Measurements from ENCODE around the gene GRK5. TPM values are rescaled to one million over a fixed set of nuclear protein-coding genes. Genes with fewer than 3 reads are reported as not detected.

GRK5 gene
- total RNA-seq, 1 donor: 1.8 TPM

GRCh38 chr10:119347181-119347974 is 140.0 kb downstream of the GRK5 start:
- no peaks in the 10 kb centered on the region for H3K27me3 ChIP-seq (ENCODE audit: insufficient read depth, low read length)
- no peak overlapping the region for H2AFZ ChIP-seq (ENCODE audit: low read length)
- H3K4me3 ChIP-seq (ENCODE audit: insufficient read depth, low read length): no peak overlapping the region
- H3K36me3 ChIP-seq (ENCODE audit: insufficient read depth, low read length): no peaks in the 10 kb centered on the region
- no peak overlapping the region for H3K27ac ChIP-seq (ENCODE audit: low read depth, low read length)
- H3K4me2 ChIP-seq (ENCODE audit: insufficient read depth, low read length): no peak overlapping the region
- DNase-seq (ENCODE audit: insufficient read length, low spot score, missing footprints): no peak
- TF ChIP-seq CTCF (IDR thresholded peaks at IDR 0.05; ENCODE audit: extremely low read depth, low read depth, low read length): no peak
- H3K9me3 ChIP-seq (ENCODE audit: low read depth, low read length): no peaks in the 10 kb centered on the region
- no peaks in the 10 kb centered on the region for H3K79me2 ChIP-seq (ENCODE audit: insufficient read depth, low read length)
- no peaks in the 10 kb centered on the region for H4K20me1 ChIP-seq (ENCODE audit: insufficient read depth, low read length)
- no peaks in the 10 kb centered on the region for H3K4me1 ChIP-seq (ENCODE audit: insufficient read depth, low read length)

GRCh38 chr10:119348106-119348505 is 140.7 kb downstream of the GRK5 start:
- no peak for TF ChIP-seq CTCF (IDR thresholded peaks at IDR 0.05; ENCODE audit: extremely low read depth, low read depth, low read length)
- no peaks in the 10 kb centered on the region for H3K27me3 ChIP-seq (ENCODE audit: insufficient read depth, low read length)
- no peaks in the 10 kb centered on the region for H4K20me1 ChIP-seq (ENCODE audit: insufficient read depth, low read length)
- no peaks in the 10 kb centered on the region for H3K79me2 ChIP-seq (ENCODE audit: insufficient read depth, low read length)
- no peaks in the 10 kb centered on the region for H3K36me3 ChIP-seq (ENCODE audit: insufficient read depth, low read length)
- no peak overlapping the region for H2AFZ ChIP-seq (ENCODE audit: low read length)
- no peak overlapping the region for H3K27ac ChIP-seq (ENCODE audit: low read depth, low read length)
- H3K4me1 ChIP-seq (ENCODE audit: insufficient read depth, low read length): no peaks in the 10 kb centered on the region
- DNase-seq (ENCODE audit: insufficient read length, low spot score, missing footprints): no peak
- no peak overlapping the region for H3K4me3 ChIP-seq (ENCODE audit: insufficient read depth, low read length)
- H3K9me3 ChIP-seq (ENCODE audit: low read depth, low read length): no peaks in the 10 kb centered on the region
- no peak overlapping the region for H3K4me2 ChIP-seq (ENCODE audit: insufficient read depth, low read length)

- Histone ChIP-seq H2AFZ (ENCODE audit: low read length) (no peak overlapping the region), H3K4me2 (ENCODE audit: insufficient read depth, low read length) (no peak overlapping the region), H3K4me1 (ENCODE audit: insufficient read depth, low read length) (no peaks in the 10 kb centered on the region), H3K27me3 (ENCODE audit: insufficient read depth, low read length) (no peaks in the 10 kb centered on the region), H3K79me2 (ENCODE audit: insufficient read depth, low read length) (no peaks in the 10 kb centered on the region), H3K36me3 (ENCODE audit: insufficient read depth, low read length) (no peaks in the 10 kb centered on the region), H3K9me3 (ENCODE audit: low read depth, low read length) (no peaks in the 10 kb centered on the region), H3K4me3 (ENCODE audit: insufficient read depth, low read length) (no peak overlapping the region), H4K20me1 (ENCODE audit: insufficient read depth, low read length) (no peaks in the 10 kb centered on the region), H3K27ac (ENCODE audit: low read depth, low read length) (no peak overlapping the region)
- TF ChIP-seq CTCF (IDR thresholded peaks at IDR 0.05; ENCODE audit: extremely low read depth, low read depth, low read length): peak; percentile 6
- no peak for DNase-seq (ENCODE audit: insufficient read length, low spot score, missing footprints)
Observed at GRCh38 chr10:119348516-119349240, 141.3 kb downstream of the GRK5 start.

- Histone ChIP-seq H3K4me3 (ENCODE audit: insufficient read depth, low read length) (no peak overlapping the region), H3K36me3 (ENCODE audit: insufficient read depth, low read length) (no peaks in the 10 kb centered on the region), H3K4me1 (ENCODE audit: insufficient read depth, low read length) (no peaks in the 10 kb centered on the region), H3K9me3 (ENCODE audit: low read depth, low read length) (no peaks in the 10 kb centered on the region), H3K79me2 (ENCODE audit: insufficient read depth, low read length) (no peaks in the 10 kb centered on the region), H3K27me3 (ENCODE audit: insufficient read depth, low read length) (no peaks in the 10 kb centered on the region), H4K20me1 (ENCODE audit: insufficient read depth, low read length) (no peaks in the 10 kb centered on the region), H2AFZ (ENCODE audit: low read length) (no peak overlapping the region), H3K27ac (ENCODE audit: low read depth, low read length) (no peak overlapping the region), H3K4me2 (ENCODE audit: insufficient read depth, low read length) (no peak overlapping the region)
- TF ChIP-seq CTCF (IDR thresholded peaks at IDR 0.05; ENCODE audit: extremely low read depth, low read depth, low read length): no peak
- DNase-seq (ENCODE audit: insufficient read length, low spot score, missing footprints): no peak
Observed at GRCh38 chr10:119349341-119349740, 142.0 kb downstream of the GRK5 start.
